K562 (cell line): ENCODE data around the gene CCDC181. TPM values are rescaled to one million over a fixed set of nuclear protein-coding genes. Genes with fewer than 3 reads are reported as not detected.

ENCODE experiments used
- ATAC-seq: fragments of 200-7000 bp; cut with Tn5 transposase; 3 replicates; pipeline ENCODE4 v1.9.1; 2020; ENCODE audit warnings: moderate library complexity
- BruUV-seq: library from RNA; stranded (reverse); fragments of 400-500 nt; replicated peaks from 2 replicates; lab custom pipeline; 2021; lab: Mats Ljungman, UMichigan
- CTCF ChIA-PET: fragments of 300-600 bp; formaldehyde crosslinking; extraction: SDS; loops from one replicate; lab custom pipeline; 2021; ENCODE audit warnings: low intra/inter-chr PET ratio; lab: Yijun Ruan, JAX
- POLR2A ChIA-PET: fragments of 300-600, 350-650 bp; sonication (Branson Sonifier 250); formaldehyde crosslinking; extraction: SDS; loops from one replicate; lab custom pipeline; 2021; ENCODE audit warnings: antibody characterized with exemption, inconsistent platforms; lab: Yijun Ruan, JAX
- DNase-seq, 4 experiments: peaks; one replicate each; pipeline versions ENCODE4 v3.0.0 to v3.0.0-alpha.2; 2011 to 2018; ENCODE audit warnings: low spot score in 3 of 4, mixed read lengths in 3 of 4; ENCODE audit errors: extremely low read depth in 1 of 4
- FAIRE-seq: peaks from 2 replicates; lab custom pipeline; 2011; peaks lifted over from hg19 to GRCh38; lab: Jason Lieb, UNC
- H2AFZ ChIP-seq: 2 replicates; pipeline ENCODE4 v1.6.0; 2011; ENCODE audit warnings: low read depth, low read length, control low read depth, inconsistent platforms
- H3K27ac ChIP-seq: fragments of 200-600 bp; 3 replicates; pipeline ENCODE4 v1.8.0; 2011; ENCODE audit warnings: low read depth, mild to moderate bottlenecking, control low read depth, inconsistent platforms, low read length, moderate library complexity, mixed read lengths; ENCODE audit errors: extremely low read depth
- H3K27me3 ChIP-seq, 2 experiments: fragments of 300-600 bp in 1 of 2; 2 replicates in 1 of 2; 3 replicates in 1 of 2; pipeline versions ENCODE4 v1.6.0 to v1.8.0; 2011; ENCODE audit warnings: inconsistent platforms in 2 of 2, low read length in 2 of 2, mild to moderate bottlenecking in 1 of 2, mixed read lengths in 1 of 2, moderate library complexity in 1 of 2; ENCODE audit not compliant: control insufficient read depth in 2 of 2, insufficient read depth in 2 of 2
- H3K36me3 ChIP-seq: fragments of 300-600 bp; 3 replicates; pipeline ENCODE4 v1.8.0; 2011; ENCODE audit warnings: mild to moderate bottlenecking, low read length, inconsistent platforms; ENCODE audit not compliant: control insufficient read depth, insufficient read depth
- H3K4me1 ChIP-seq, 2 experiments: fragments of 200-600 bp in 1 of 2; replicated peaks in 1 of 2; 2 replicates in 1 of 2; 3 replicates in 1 of 2; pipeline versions ENCODE4 v1.5.1 to v1.8.0; 2011; ENCODE audit warnings: inconsistent platforms in 2 of 2, low read length in 2 of 2, mild to moderate bottlenecking in 1 of 2, mixed read lengths in 1 of 2, moderate library complexity in 1 of 2; ENCODE audit not compliant: control insufficient read depth in 2 of 2, insufficient read depth in 2 of 2
- H3K4me2 ChIP-seq: 2 replicates; pipeline ENCODE4 v1.6.1; 2011; ENCODE audit warnings: low read length, control low read depth, inconsistent platforms, mixed read lengths; ENCODE audit not compliant: insufficient read depth
- H3K4me3 ChIP-seq: fragments of 200-600 bp; sonication (generic), shearing (Covaris generic); 2 replicates; pipeline ENCODE4 v1.5.1; 2016; ENCODE audit warnings: control low read depth, inconsistent platforms
- H3K79me2 ChIP-seq: fragments of 200-600 bp; 3 replicates; pipeline ENCODE4 v1.8.0; 2011; ENCODE audit warnings: low read length, inconsistent platforms; ENCODE audit not compliant: control insufficient read depth, insufficient read depth
- H3K9ac ChIP-seq, 2 experiments: 2 replicates each; pipeline versions ENCODE4 v1.6.0 to v1.6.1; 2011; ENCODE audit warnings: low read depth in 2 of 2, low read length in 2 of 2, control low read depth in 1 of 2, inconsistent platforms in 1 of 2, mild to moderate bottlenecking in 1 of 2, mixed read lengths in 1 of 2; ENCODE audit not compliant: insufficient read depth in 1 of 2
- H3K9me1 ChIP-seq: one replicate; pipeline ENCODE4 v1.6.0; 2011; ENCODE audit warnings: inconsistent platforms, mild to moderate bottlenecking, low read length, moderate library complexity; ENCODE audit not compliant: control insufficient read depth, insufficient read depth
- H3K9me3 ChIP-seq: replicated peaks from 2 replicates; pipeline ENCODE4 v1.5.1; 2011; ENCODE audit warnings: low read depth, low read length, inconsistent platforms; ENCODE audit not compliant: control insufficient read depth, insufficient read depth
- H4K20me1 ChIP-seq: replicated peaks from 2 replicates; pipeline ENCODE4 v1.6.1; 2011; ENCODE audit warnings: low read length, inconsistent platforms, mixed read lengths; ENCODE audit not compliant: control insufficient read depth, insufficient read depth
- CEBPB ChIP-seq: fragments of 450-650 bp; IDR thresholded peaks from 2 replicates; pipeline ENCODE4 v1.6.1; 2016; ENCODE audit warnings: missing genetic modification characterization, missing compliant biosample characterization
- CEBPG ChIP-seq, 3 experiments: fragments of 200-800 bp in 1 of 3; sonication (Bioruptor generic) in 1 of 3; sonication (generic) in 1 of 3; formaldehyde crosslinking in 1 of 3; IDR thresholded peaks in 2 of 3; conservative IDR thresholded peaks in 1 of 3; 2 replicates each; pipeline versions ENCODE4 v1.6.1 to v1.8.0; 2016 to 2022; ENCODE audit warnings: missing compliant biosample characterization in 2 of 3, missing genetic modification characterization in 2 of 3, mild to moderate bottlenecking in 1 of 3, missing genetic modification reagents in 1 of 3
- DNMT1 ChIP-seq: fragments of 450-650 bp; IDR thresholded peaks from 2 replicates; pipeline ENCODE4 v1.6.1; 2016; ENCODE audit warnings: antibody characterized with exemption, mild to moderate bottlenecking
- KDM1A ChIP-seq, 2 experiments: fragments of 450-650 bp; IDR thresholded peaks; 2 replicates each; pipeline ENCODE4 v1.6.1; 2016; ENCODE audit warnings: mild to moderate bottlenecking in 2 of 2
- LCOR ChIP-seq: sonication (generic); formaldehyde crosslinking; IDR thresholded peaks from 2 replicates; pipeline ENCODE4 v1.8.0; 2022; ENCODE audit warnings: mild to moderate bottlenecking, missing genetic modification reagents
- MEIS2 ChIP-seq: fragments of 450-650 bp; IDR thresholded peaks from 2 replicates; pipeline ENCODE4 v1.6.1; 2014; ENCODE audit warnings: mild to moderate bottlenecking; ENCODE audit not compliant: partially characterized antibody
- RBFOX2 ChIP-seq: fragments of 200-400 bp; formaldehyde crosslinking; IDR thresholded peaks from 2 replicates; pipeline ENCODE4 v1.6.1; 2017; ENCODE audit warnings: low read depth, mild to moderate bottlenecking, low read length, moderate library complexity
- ZEB2 ChIP-seq: fragments of 450-650 bp; IDR thresholded peaks from 2 replicates; pipeline ENCODE4 v1.6.1; 2016
- ZNF75A ChIP-seq: fragments of 450-650 bp; formaldehyde crosslinking; IDR thresholded peaks from 2 replicates; pipeline ENCODE4 v1.4.0; 2020; ENCODE audit warnings: mild to moderate bottlenecking
- WGBS: fragments of 100-300 bp; shearing (Covaris generic); methylation state at CpG from one replicate; pipeline ENCODE4 v1.1.6; 2016; ENCODE audit warnings: low coverage, mixed read lengths; ENCODE audit not compliant: insufficient coverage; ENCODE audit errors: missing lambda C conversion rate; 5-methylcytosine and 5-hydroxymethylcytosine counted together
- in situ Hi-C: fragments of 300-500 bp; cut with MboI; formaldehyde crosslinking; loops from 4 replicates; pipeline ENCODE4 v1.15.0; 2018; ENCODE audit warnings: inconsistent platforms, mixed read lengths
- intact Hi-C: fragments of 100-400 bp; cut with micrococcal nuclease; formaldehyde crosslinking; loops from 2 replicates; pipeline ENCODE4 v1.14.2; 2022
- polyA plus RNA-seq, 8 experiments: library from polyadenylated mRNA; depleted of rRNA in 4 of 8; stranded (reverse) in 5 of 8; unstranded in 3 of 8; fragments of >200 nt; fragmentation: Nextera tagmentation in 2 of 8; fragmentation: Illumina TruSeq in 1 of 8; extraction: Ambion mirVana in 2 of 8; extraction: Trizol in 1 of 8; gene quantifications; 2 replicates each; pipeline versions ENCODE4 v1.2.1 to v1.2.3, GENCODE V29; 2011 to 2014; ENCODE audit warnings: inconsistent platforms in 1 of 8, missing spikeins in 1 of 8
- total RNA-seq, 7 experiments: library from RNA; depleted of rRNA in 6 of 7; stranded (reverse); fragments of >200 nt in 6 of 7; fragmentation: Illumina TruSeq in 2 of 7; extraction: Trizol in 2 of 7; gene quantifications; 2 replicates each; pipeline versions ENCODE4 v1.2.1 to v1.2.3, GENCODE V29; 2011 to 2021; ENCODE audit warnings: low replicate concordance in 1 of 7
- TF ChIP-seq, protein P1 (sequence below), 2 experiments: IDR thresholded peaks in 1 of 2; conservative IDR thresholded peaks in 1 of 2; 2 replicates each; pipeline ENCODE4 v1.6.1; 2016; ENCODE audit warnings: low read depth in 2 of 2, mild to moderate bottlenecking in 1 of 2, missing compliant biosample characterization in 1 of 2, missing genetic modification characterization in 1 of 2, moderate library complexity in 1 of 2
- TF ChIP-seq, protein P2 (sequence below): IDR thresholded peaks from 3 replicates; pipeline ENCODE4 v1.6.1; 2011; ENCODE audit warnings: borderline replicate concordance, mild to moderate bottlenecking; ENCODE audit not compliant: insufficient read length, insufficient read depth
- TF ChIP-seq, protein P3 (sequence below): fragments of 250-450 bp; sonication (Bioruptor Pico); IDR thresholded peaks from 2 replicates; pipeline ENCODE4 v1.4.0; 2020
- TF ChIP-seq, protein P4 (sequence below): fragments of 450-650 bp; IDR thresholded peaks from 2 replicates; pipeline ENCODE4 v1.6.1; 2016

CCDC181 gene
- total and polyA plus RNA-seq, 9 of the 15 experiments (the other 6 are each of a cell fraction or from before 2014, with no cell fraction given), result 0.04 to 0.14 TPM; not detected in 7

DNA sequence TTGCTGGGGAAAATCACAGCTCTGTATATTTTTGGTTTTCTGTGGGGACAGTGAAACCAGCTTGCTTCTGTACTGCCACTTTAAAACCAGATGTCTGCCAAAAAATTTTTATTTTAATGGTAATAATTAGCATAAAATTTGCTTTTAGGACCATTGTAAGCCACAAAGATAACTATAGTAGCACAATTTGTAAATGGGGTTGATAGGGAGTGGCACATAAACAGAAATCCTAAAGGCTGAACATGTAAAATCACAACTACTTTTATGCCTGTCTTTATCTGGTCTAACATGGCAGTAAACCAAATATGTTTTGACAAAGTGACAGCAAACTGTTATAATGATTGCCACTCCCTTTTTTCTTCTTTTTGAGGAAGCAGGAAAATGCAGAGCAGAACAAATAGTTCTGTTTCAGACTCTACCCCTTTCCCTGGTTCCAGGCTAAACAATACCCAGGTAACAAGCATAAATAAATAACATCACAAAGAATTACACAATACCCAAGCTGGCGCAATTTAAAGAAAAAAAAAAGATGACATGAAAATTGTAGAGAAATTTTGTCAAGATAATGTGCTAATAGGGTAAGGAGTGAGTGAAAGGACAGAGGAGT is 24.0 kb upstream of the CCDC181 start:
- no peaks in the 10 kb centered on the region for H3K9me3 ChIP-seq
- no peaks in the 10 kb centered on the region for H3K36me3 ChIP-seq
- H3K9me1 ChIP-seq, result no peaks in the 10 kb centered on the region
- no TSS peak for BruUV-seq
- no peak overlapping the region for H3K9ac ChIP-seq
- TF ChIP-seq, protein P1, sequence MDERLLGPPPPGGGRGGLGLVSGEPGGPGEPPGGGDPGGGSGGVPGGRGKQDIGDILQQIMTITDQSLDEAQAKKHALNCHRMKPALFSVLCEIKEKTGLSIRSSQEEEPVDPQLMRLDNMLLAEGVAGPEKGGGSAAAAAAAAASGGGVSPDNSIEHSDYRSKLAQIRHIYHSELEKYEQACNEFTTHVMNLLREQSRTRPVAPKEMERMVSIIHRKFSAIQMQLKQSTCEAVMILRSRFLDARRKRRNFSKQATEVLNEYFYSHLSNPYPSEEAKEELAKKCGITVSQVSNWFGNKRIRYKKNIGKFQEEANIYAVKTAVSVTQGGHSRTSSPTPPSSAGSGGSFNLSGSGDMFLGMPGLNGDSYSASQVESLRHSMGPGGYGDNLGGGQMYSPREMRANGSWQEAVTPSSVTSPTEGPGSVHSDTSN (CRISPR knock-in tag; IDR thresholded peaks at IDR 0.05; ENCODE audit: low read depth), result no peak
- TF ChIP-seq, protein P1 (tag; conservative IDR thresholded peaks at IDR 0.05; ENCODE audit: low read depth), result peak; percentile 85
- TF ChIP-seq, protein P2, sequence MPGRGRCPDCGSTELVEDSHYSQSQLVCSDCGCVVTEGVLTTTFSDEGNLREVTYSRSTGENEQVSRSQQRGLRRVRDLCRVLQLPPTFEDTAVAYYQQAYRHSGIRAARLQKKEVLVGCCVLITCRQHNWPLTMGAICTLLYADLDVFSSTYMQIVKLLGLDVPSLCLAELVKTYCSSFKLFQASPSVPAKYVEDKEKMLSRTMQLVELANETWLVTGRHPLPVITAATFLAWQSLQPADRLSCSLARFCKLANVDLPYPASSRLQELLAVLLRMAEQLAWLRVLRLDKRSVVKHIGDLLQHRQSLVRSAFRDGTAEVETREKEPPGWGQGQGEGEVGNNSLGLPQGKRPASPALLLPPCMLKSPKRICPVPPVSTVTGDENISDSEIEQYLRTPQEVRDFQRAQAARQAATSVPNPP, result no peak
- TF ChIP-seq ZEB2, result no peak
- TF ChIP-seq, protein P3, sequence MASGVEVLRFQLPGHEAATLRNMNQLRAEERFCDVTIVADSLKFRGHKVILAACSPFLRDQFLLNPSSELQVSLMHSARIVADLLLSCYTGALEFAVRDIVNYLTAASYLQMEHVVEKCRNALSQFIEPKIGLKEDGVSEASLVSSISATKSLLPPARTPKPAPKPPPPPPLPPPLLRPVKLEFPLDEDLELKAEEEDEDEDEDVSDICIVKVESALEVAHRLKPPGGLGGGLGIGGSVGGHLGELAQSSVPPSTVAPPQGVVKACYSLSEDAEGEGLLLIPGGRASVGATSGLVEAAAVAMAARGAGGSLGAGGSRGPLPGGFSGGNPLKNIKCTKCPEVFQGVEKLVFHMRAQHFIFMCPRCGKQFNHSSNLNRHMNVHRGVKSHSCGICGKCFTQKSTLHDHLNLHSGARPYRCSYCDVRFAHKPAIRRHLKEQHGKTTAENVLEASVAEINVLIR (CRISPR knock-in tag), result no peak
- TF ChIP-seq RBFOX2, result no peak
- peak; percentile 76 for TF ChIP-seq CEBPB (tag)
- TF ChIP-seq DNMT1, result no peak
- TF ChIP-seq, protein P4, sequence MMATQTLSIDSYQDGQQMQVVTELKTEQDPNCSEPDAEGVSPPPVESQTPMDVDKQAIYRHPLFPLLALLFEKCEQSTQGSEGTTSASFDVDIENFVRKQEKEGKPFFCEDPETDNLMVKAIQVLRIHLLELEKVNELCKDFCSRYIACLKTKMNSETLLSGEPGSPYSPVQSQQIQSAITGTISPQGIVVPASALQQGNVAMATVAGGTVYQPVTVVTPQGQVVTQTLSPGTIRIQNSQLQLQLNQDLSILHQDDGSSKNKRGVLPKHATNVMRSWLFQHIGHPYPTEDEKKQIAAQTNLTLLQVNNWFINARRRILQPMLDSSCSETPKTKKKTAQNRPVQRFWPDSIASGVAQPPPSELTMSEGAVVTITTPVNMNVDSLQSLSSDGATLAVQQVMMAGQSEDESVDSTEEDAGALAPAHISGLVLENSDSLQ, result peak; percentile 55
- no peak for TF ChIP-seq CEBPG (CRISPR knock-in tag; IDR thresholded peaks at IDR 0.05)
- TF ChIP-seq CEBPG (tag; conservative IDR thresholded peaks at IDR 0.05 in 1 of 2, IDR thresholded peaks at IDR 0.05 in 1 of 2), result peak; percentile 38 to 73; a peak in 3 of 4 replicates
- TF ChIP-seq ZNF75A (CRISPR knock-in tag), result no peak
- no peak for TF ChIP-seq LCOR (CRISPR knock-in tag)
- TF ChIP-seq KDM1A (IDR thresholded peaks at IDR 0.05), result 0 out of 4 replicates have a peak, but pooled peaks of 1 of the 2 experiments have one; percentile 20
- peak; percentile 86 for TF ChIP-seq MEIS2
- 7% methylated on average over 1 of the region's 1 CpG for WGBS
- FAIRE-seq, result no peak
- H4K20me1 ChIP-seq, result no peaks in the 10 kb centered on the region
- H3K79me2 ChIP-seq, result no peaks in the 10 kb centered on the region
- ATAC-seq, result no peak
- no peak overlapping the region for H3K27ac ChIP-seq
- no peak overlapping the region for H2AFZ ChIP-seq
- ChIA-PET CTCF (no interaction called here), POLR2A (interaction anchor here (1.3 to 1.8 kb wide), 2 partner anchors 10 to 24 kb away, joined by 3 to 6 read pairs; partner anchors contain the start of gene CCDC181)
- H3K4me2 ChIP-seq, result no peak overlapping the region
- in situ Hi-C loops (no loop called here), intact Hi-C loops (no loop called here)
- no peak for DNase-seq
- no peak overlapping the region for H3K4me3 ChIP-seq
- H3K4me1 ChIP-seq, result no peaks in the 10 kb centered on the region
- no peaks in the 10 kb centered on the region for H3K27me3 ChIP-seq
